ENCODE measurements around the gene COL19A1. TPM values are rescaled to one million over a fixed set of nuclear protein-coding genes. Genes with fewer than 3 reads are reported as not detected.
A peak's percentile ranks its signal among the peaks of the same experiment; 100 is the strongest.
"Not testable (repeated sequence)": the region's sequence is repeated elsewhere in the genome, so short reads cannot be mapped to it uniquely, and the experiment has no call there.

COL19A1 gene
- total RNA-seq, 2 donors from 2014 or later, result 0.42 TPM; not detected in 1

DNA sequence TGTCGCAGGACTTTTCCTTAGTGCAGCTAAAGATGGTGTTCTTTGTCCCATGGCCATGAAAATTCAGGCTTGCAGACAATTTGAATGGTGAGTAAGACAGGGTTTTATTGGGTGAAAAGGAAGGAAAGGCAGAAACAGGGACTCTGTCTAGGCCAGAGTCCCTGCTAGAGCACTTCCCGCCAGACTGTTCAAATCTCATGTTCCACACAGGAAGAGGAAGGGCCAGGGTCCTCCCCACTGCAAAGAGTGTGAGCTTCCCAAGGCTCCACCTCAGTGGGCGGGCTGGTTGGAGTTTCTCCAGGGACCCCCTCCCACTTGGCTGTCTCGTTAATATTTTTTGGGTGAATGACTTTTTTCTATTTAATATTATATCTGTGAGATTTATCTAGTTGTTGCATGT is 29.0 kb downstream of the COL19A1 start:
- Mint-ChIP-seq H3K4me1 (ENCODE audit: low read depth in 2 of 2) (no peaks in the 10 kb centered on the region), H3K27ac (no peak overlapping the region), H3K27me3 (no peaks in the 10 kb centered on the region), H3K36me3 (no peaks in the 10 kb centered on the region), H3K9me3 (no peaks in the 10 kb centered on the region), H3K4me3 (no peak overlapping the region)
- no peak for DNase-seq (ENCODE audit: low spot score)
- no peak for ATAC-seq

DNA sequence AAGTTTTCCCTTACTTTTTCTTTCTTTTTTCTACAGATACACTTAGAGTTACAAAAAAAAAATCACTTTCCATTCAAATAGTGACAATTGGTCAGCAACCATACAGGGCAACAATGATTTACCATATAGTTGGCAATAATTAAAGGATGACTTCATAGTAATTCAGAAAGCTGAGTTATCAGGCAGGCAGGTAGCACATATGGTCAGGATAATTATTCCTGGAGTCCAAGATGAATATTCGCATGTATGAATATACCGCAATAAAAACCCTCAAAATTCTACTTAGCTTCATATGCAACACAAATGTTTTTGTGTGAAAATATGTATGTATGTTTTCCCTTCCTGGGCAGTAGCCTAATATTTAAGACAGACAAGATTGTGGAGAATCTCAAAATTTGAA is 34.5 kb downstream of the COL19A1 start:
- H3K27ac Mint-ChIP-seq, result no peak overlapping the region
- DNase-seq (ENCODE audit: low spot score) (no peak), ATAC-seq (no peak)
- no peaks in the 10 kb centered on the region for H3K4me1 Mint-ChIP-seq (ENCODE audit: low read depth in 2 of 2)
- no peaks in the 10 kb centered on the region for H3K9me3 Mint-ChIP-seq
- no peaks in the 10 kb centered on the region for H3K27me3 Mint-ChIP-seq
- H3K4me3 Mint-ChIP-seq, result no peak overlapping the region
- no peaks in the 10 kb centered on the region for H3K36me3 Mint-ChIP-seq

DNA sequence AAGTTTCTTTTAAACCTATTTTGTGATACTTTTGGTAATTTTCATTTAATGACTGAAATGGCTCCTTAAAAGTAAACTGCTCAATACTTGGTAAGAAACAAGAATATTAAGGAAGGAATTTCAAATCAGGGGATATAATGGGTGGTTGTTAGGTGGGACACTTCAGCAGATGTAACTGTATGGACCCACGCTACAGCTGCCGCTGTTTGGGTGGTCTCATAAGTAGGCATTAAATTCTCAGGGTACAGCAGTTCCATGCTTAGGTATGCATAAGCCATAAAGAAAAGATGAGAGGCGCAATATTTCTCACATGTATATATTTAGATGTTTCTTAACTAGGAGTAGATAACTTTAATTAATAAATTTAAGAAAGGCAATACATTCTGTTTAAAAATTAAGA is 35.0 kb downstream of the COL19A1 start:
- ATAC-seq (no peak), DNase-seq (ENCODE audit: low spot score) (no peak)
- no peak overlapping the region for H3K27ac Mint-ChIP-seq
- H3K9me3 Mint-ChIP-seq, result no peaks in the 10 kb centered on the region
- H3K27me3 Mint-ChIP-seq, result no peaks in the 10 kb centered on the region
- no peak overlapping the region for H3K4me3 Mint-ChIP-seq
- H3K4me1 Mint-ChIP-seq (ENCODE audit: low read depth in 2 of 2), result no peaks in the 10 kb centered on the region
- no peaks in the 10 kb centered on the region for H3K36me3 Mint-ChIP-seq

DNA sequence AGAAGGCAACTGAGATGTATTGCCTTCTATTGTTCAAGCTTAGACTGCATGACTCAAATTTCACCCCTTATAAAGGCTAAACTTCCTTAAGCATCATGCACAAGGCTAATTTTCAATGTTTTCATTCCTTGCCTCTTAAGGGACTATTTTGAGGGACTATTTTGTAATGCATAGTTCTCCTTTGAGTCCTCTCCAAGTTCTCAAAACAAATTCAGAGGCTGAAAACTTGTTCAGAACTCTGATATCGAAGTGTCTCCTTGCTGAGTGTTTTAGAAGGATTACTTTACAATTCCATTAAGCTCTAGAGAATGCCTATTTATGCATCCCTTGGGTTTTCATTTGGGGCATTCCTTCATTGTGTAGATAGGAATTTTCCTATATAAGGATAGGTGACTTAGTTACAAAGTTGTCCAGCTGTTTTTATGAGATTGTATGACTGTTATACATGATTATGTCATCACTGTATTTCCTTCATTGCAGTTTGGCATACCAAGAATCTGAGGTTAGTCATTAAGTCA is 41.7 kb downstream of the COL19A1 start:
- Mint-ChIP-seq H3K4me3 (no peak overlapping the region), H3K27ac (no peak overlapping the region), H3K36me3 (no peaks in the 10 kb centered on the region), H3K27me3 (peaks cover 0 to 11% of the 10 kb centered on the region in 2 donors), H3K4me1 (ENCODE audit: low read depth in 2 of 2) (no peaks in the 10 kb centered on the region), H3K9me3 (peaks cover 4% of the 10 kb centered on the region)
- ATAC-seq (no peak), DNase-seq (ENCODE audit: low spot score) (no peak)

DNA sequence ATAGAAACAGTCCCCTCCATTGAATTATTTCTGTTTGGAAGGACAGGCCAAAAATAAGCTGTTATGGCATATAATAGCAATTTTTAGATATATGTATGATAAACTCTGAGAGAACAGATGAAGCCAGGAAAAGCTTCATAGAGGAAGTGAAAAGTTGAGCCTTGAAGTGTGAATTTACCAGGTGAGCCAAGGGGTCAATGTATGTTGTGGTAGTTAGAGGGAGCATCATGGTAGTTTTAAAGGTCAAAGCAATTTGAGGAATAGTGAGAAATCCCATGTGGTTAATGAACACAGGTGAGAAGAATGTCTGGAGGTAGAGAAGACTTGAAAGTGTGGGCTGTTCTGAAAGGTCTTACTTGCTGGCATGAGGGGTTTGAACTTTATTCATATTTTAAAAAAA is 47.0 kb downstream of the COL19A1 start:
- DNase-seq (ENCODE audit: low spot score) (no peak), ATAC-seq (no peak)
- H3K27ac Mint-ChIP-seq, result no peak overlapping the region
- peaks cover 0 to 11% of the 10 kb centered on the region in 2 donors for H3K27me3 Mint-ChIP-seq
- peaks cover 12% of the 10 kb centered on the region for H3K9me3 Mint-ChIP-seq
- no peaks in the 10 kb centered on the region for H3K4me1 Mint-ChIP-seq (ENCODE audit: low read depth in 2 of 2)
- H3K36me3 Mint-ChIP-seq, result no peaks in the 10 kb centered on the region
- no peak overlapping the region for H3K4me3 Mint-ChIP-seq

DNA sequence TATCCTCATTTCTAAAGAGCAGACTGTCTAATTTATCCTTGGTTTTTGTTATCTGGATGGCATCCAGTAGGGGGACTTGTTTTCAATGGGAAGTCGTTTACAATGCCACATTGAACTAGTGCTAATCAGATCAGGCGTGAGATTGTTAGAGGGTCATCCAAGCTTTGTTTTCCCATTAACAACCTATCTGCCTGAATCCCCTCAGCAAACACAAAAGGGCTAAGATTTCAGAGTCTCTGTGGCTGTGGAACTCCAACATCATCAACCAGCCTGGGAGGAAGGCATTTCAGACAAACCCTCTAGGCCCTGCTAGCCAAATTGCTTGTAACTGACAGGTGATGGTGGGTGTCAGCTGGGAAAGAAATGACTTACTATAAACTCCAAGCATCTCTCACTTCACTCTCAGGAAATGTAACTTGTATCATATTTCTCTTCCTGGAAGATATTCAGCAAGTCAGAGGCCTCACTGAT is 47.7 kb downstream of the COL19A1 start:
- H3K4me1 Mint-ChIP-seq (ENCODE audit: low read depth in 2 of 2), result no peaks in the 10 kb centered on the region
- no peak overlapping the region for H3K4me3 Mint-ChIP-seq
- DNase-seq (ENCODE audit: low spot score), result no peak
- no peak overlapping the region for H3K27ac Mint-ChIP-seq
- H3K27me3 Mint-ChIP-seq, result peaks cover 0 to 11% of the 10 kb centered on the region in 2 donors
- peaks cover 12% of the 10 kb centered on the region for H3K9me3 Mint-ChIP-seq
- no peaks in the 10 kb centered on the region for H3K36me3 Mint-ChIP-seq
- ATAC-seq, result no peak

DNA sequence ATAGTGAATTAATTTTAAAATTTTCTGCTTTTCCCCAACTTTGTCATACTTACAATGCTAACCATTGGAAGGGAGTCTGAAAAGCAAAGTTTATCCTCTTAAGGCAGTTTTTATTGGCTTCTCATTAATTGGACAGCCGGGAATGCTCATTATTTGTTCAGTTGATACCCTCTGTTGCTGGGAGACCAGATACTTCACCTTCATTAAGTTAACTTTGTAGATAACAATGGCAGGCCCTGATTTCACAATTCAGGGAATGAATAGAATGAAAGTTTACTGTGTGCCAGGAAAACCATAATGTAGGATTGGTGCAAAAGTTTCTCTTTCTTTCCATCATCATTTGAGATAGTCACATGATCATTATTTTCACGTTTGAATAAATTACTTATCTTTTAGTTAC is 49.0 kb downstream of the COL19A1 start:
- no peak for DNase-seq (ENCODE audit: low spot score)
- H3K4me3 Mint-ChIP-seq, result no peak overlapping the region
- no peaks in the 10 kb centered on the region for H3K36me3 Mint-ChIP-seq
- H3K27me3 Mint-ChIP-seq, result peaks cover 0 to 11% of the 10 kb centered on the region in 2 donors
- no peak overlapping the region for H3K27ac Mint-ChIP-seq
- peaks cover 12% of the 10 kb centered on the region for H3K9me3 Mint-ChIP-seq
- H3K4me1 Mint-ChIP-seq (ENCODE audit: low read depth in 2 of 2), result no peaks in the 10 kb centered on the region
- ATAC-seq, result no peak

DNA sequence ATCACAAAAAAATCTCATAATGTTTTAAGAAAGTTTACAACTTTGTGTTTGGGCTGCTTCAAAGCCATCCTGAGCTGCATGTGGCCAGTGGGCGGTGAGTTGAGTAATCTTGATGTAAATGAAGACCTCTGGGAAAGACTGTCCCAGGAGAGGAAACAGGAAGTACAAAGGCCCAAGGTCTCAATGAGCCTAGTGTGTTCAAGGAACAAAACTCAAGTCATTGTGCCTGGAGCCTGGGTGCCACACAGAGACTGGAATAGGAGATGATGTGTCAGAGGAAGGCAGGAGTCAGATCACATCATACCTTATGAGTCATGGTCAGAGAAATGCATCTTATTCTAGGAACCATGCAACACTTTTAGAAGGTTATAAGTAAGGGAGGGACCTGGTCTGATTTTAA is 51.5 kb downstream of the COL19A1 start:
- Mint-ChIP-seq H3K4me1 (ENCODE audit: low read depth in 2 of 2) (no peaks in the 10 kb centered on the region), H3K4me3 (no peak overlapping the region), H3K9me3 (peaks cover 8% of the 10 kb centered on the region), H3K27me3 (no peaks in the 10 kb centered on the region), H3K36me3 (no peaks in the 10 kb centered on the region), H3K27ac (no peak overlapping the region)
- DNase-seq (ENCODE audit: low spot score) (no peak), ATAC-seq (peak in 1 of 2 donors; percentile 60)

DNA sequence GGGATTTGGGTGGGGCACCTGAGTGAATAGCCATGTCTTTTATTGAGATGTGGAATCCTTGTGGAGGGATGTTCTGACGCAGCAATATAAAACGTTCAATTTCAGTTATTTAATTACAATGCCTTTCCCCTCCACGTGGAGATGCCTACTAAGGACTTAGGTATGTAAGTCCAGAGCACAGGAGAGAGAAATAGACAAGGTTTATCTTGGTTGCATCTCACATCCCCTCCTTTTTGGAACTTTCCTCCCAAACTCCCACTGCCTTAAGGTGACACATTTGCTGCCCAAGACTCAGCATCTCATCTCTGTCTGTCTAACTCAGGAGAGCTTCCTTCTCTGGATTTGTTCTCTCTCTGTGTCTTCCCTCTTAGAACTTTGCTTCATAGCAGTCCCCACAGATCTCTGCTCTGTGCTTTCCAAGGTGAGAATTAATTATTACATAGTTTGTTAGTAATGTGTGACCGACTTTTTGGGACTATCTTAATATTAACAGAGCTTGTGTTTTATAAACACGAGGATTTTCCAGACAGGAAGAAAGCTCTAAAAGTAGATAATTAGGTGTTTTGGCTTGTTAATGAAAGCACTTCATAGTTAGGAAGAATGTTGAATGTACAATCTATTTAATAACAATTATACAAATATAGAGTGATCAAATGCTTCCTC is 52.6 kb downstream of the COL19A1 start:
- Mint-ChIP-seq H3K4me3 (no peak overlapping the region), H3K36me3 (no peaks in the 10 kb centered on the region), H3K4me1 (ENCODE audit: low read depth in 2 of 2) (no peaks in the 10 kb centered on the region), H3K27ac (no peak overlapping the region), H3K9me3 (peaks cover 4% of the 10 kb centered on the region), H3K27me3 (no peaks in the 10 kb centered on the region)
- ATAC-seq (no peak), DNase-seq (ENCODE audit: low spot score) (no peak)

DNA sequence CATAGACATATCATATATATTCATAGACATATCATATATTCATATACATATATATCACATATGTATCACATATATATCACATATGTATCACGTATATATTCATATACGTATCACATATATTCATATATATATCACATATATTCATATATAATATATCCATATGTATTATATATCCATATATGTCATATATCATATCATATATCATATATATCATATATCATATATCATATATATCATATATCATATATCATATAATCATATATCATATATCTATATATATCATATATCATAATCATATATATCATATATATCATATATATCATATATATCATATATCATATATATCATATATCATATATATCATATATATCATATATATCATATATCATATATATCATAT is 54.7 kb downstream of the COL19A1 start:
- not testable (repeated sequence) for DNase-seq (ENCODE audit: low spot score)

DNA sequence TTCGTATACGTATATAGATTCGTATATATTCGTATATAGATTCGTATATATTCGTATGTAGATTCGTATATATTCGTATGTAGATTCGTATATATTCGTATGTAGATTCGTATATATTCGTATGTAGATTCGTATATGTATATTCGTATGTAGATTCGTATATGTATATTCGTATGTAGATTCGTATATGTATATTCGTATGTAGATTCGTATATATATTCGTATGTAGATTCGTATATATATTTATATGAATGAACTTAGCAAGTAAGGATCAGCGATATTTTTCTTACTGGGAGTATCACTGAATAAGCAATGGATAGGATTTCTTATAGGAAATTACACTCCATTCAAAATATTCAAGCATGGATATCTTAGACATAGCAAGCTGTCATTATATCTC is 55.3 kb downstream of the COL19A1 start:
- ATAC-seq; H3K4me3 Mint-ChIP-seq; H3K27me3 Mint-ChIP-seq; DNase-seq (ENCODE audit: low spot score); H3K36me3 Mint-ChIP-seq; H3K4me1 Mint-ChIP-seq (ENCODE audit: low read depth in 2 of 2); H3K27ac Mint-ChIP-seq: not testable (repeated sequence)
- peaks cover 11% of the 10 kb centered on the region for H3K9me3 Mint-ChIP-seq

More for the DNA sequence above, 54.7 kb downstream of the COL19A1 start:
- ATAC-seq; H3K4me3 Mint-ChIP-seq; H3K27me3 Mint-ChIP-seq; H3K4me1 Mint-ChIP-seq (ENCODE audit: low read depth in 2 of 2); H3K9me3 Mint-ChIP-seq; H3K36me3 Mint-ChIP-seq; H3K27ac Mint-ChIP-seq: not testable (repeated sequence)

DNA sequence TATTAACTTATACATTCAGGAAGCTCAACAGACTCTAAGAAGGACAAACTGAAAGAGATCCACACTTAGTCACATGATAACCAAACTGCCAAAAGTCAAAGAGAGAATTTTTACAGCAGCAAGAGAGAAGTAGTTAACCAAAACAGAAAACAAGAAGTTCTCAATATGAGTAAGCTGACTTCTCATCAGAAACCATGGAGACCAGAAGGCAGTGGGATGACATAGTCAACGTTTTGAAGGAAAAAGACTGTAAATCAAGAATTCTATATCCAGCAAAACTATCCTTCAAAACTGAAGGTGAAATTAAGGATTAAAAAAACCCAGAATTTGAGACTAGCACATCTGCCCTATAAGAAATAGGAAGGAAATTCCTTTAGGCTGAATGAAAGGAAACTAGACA is 60.4 kb downstream of the COL19A1 start:
- H3K36me3 Mint-ChIP-seq, result peaks cover 4% of the 10 kb centered on the region
- H3K4me1 Mint-ChIP-seq (ENCODE audit: low read depth in 2 of 2), result no peaks in the 10 kb centered on the region
- no peak overlapping the region for H3K4me3 Mint-ChIP-seq
- no peak overlapping the region for H3K27ac Mint-ChIP-seq
- DNase-seq (ENCODE audit: low spot score) (no peak), ATAC-seq (no peak)
- peaks cover 11% of the 10 kb centered on the region for H3K9me3 Mint-ChIP-seq
- H3K27me3 Mint-ChIP-seq, result no peaks in the 10 kb centered on the region

DNA sequence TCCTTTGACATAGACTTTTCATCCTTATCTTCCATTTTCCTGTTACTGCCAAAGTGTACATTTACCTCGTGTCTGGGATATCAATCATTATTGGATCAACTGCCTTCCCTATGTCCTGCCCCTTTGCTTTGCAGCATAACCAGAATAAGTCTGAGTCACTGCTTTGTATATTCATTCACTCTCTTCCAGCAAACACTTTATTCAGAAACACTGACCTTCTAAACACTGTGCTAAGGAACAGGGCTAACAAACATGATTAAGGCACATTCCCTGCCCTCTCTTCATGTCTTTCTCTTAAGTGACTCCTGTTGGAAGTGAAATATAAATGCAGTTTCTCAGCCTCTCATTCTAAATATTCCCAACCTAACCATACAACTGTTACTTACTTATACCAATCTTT is 66.9 kb downstream of the COL19A1 start:
- no peak overlapping the region for H3K27ac Mint-ChIP-seq
- no peak for ATAC-seq

DNA sequence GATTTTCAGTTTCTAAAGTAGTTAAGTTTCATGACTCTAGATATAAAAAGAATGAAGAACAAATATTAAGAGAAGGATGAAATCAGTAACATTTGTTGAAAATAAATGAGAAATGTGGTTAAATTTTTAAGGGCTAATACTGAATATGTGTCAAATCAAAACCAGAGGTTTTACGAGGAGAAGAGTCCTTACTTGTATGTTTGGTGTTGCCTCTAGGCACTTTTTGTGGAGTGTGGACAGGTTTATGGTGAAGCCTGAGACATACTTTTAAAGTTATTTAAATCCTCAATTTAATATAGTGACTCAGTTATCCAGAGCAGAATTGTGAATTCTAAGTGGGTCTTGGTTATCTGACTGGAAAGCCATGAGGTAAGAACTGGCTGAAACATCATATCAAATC is 68.7 kb downstream of the COL19A1 start:
- Mint-ChIP-seq H3K27me3 (peaks cover 0 to 7% of the 10 kb centered on the region in 2 donors), H3K27ac (no peak overlapping the region), H3K36me3 (no peaks in the 10 kb centered on the region), H3K4me1 (ENCODE audit: low read depth in 2 of 2) (no peaks in the 10 kb centered on the region), H3K4me3 (no peak overlapping the region), H3K9me3 (no peaks in the 10 kb centered on the region)
- no peak for DNase-seq (ENCODE audit: low spot score)
- ATAC-seq, result no peak

More for the DNA sequence above, 66.9 kb downstream of the COL19A1 start:
- Mint-ChIP-seq H3K36me3 (no peaks in the 10 kb centered on the region), H3K9me3 (peaks cover 4% of the 10 kb centered on the region), H3K27me3 (peaks cover 0 to 7% of the 10 kb centered on the region in 2 donors), H3K4me3 (no peak overlapping the region), H3K4me1 (ENCODE audit: low read depth in 2 of 2) (no peaks in the 10 kb centered on the region)
- no peak for DNase-seq (ENCODE audit: low spot score)
